Ovary (tissue), 9 donors: ENCODE data around the gene RHBDL2. TPM values are rescaled to one million over a fixed set of nuclear protein-coding genes. Genes with fewer than 3 reads are reported as not detected.

Source experiments
- DNase-seq, 5 donors: peaks; one replicate each; pipeline ENCODE4 v3.0.0-alpha.2; 2019 to 2020
- H3K27ac ChIP-seq, 2 donors: fragments of 200-600 bp; one replicate each; pipeline versions ENCODE4 v1.5.1 to v1.8.0; 2019 to 2022
- H3K27me3 ChIP-seq: fragments of 200-600 bp; one replicate; pipeline ENCODE4 v1.8.0; 2022
- H3K36me3 ChIP-seq: fragments of 200-600 bp; sonication (generic); one replicate; pipeline ENCODE4 v1.5.1; 2019
- H3K4me1 ChIP-seq: one replicate; pipeline ENCODE4 v1.8.1; 2013; ENCODE audit warnings: mild to moderate bottlenecking, moderate library complexity; ENCODE audit not compliant: insufficient read depth
- H3K4me3 ChIP-seq: fragments of 200-600 bp; sonication (generic); one replicate; pipeline ENCODE4 v1.5.1; 2017
- H3K9me3 ChIP-seq, 2 donors: fragments of 200-600 bp in 1 of 2; sonication (generic) in 1 of 2; one replicate each; pipeline versions ENCODE4 v1.5.1 to v1.8.1; 2013 to 2019; ENCODE audit warnings: mild to moderate bottlenecking in 1 of 2, moderate library complexity in 1 of 2
- EP300 ChIP-seq: sonication (generic); formaldehyde crosslinking; IDR thresholded peaks from one replicate; pipeline ENCODE4 v1.6.1; 2017; ENCODE audit warnings: antibody characterized with exemption
- POLR2A ChIP-seq: fragments of 450-650 bp; IDR thresholded peaks from one replicate; pipeline ENCODE4 v1.6.1; 2017; ENCODE audit warnings: antibody characterized with exemption, mild to moderate bottlenecking, moderate library complexity
- WGBS, 3 donors: extraction: QIAGEN DNeasy Blood & Tissue Kit in 1 of 3; methylation state at CpG; one replicate each; pipeline versions ENCODE4 v1.1.5 to v1.1.7; 2013 to 2017; 5-methylcytosine and 5-hydroxymethylcytosine counted together
- intact Hi-C, 4 donors: fragments of 100-400 bp; cut with DNase I; formaldehyde crosslinking; loops; one replicate each; pipeline versions ENCODE4 v1.11.0 to v1.15.1; 2022 to 2023
- polyA plus RNA-seq, 2 donors: library from polyadenylated mRNA; stranded (reverse); fragments of 200-250 nt in 1 of 2; fragments of 350-450 nt in 1 of 2; fragmentation: Illumina TruSeq in 1 of 2; extraction: RNeasy Lipid Tissue Mini Kit (QIAGEN cat#74804) in 1 of 2; gene quantifications; one replicate each; pipeline ENCODE4 v1.2.3, GENCODE V29; 2013 to 2014
- total RNA-seq, 7 donors: library from RNA; depleted of rRNA in 2 of 7; stranded (reverse); fragments of >200 nt in 2 of 7; fragmentation: NEBNext Ultra II Directional in 3 of 7; extraction: Animal tissue kit (Norgen Biotek cat#: 25700) in 3 of 7; gene quantifications; one replicate each; pipeline versions ENCODE4 v1.1.0 to v1.2.4, GENCODE V29; 2016 to 2023
- TF ChIP-seq, protein P1 (sequence below), 3 donors: fragments of 450-650 bp in 2 of 3; fragments of 200-600 bp in 1 of 3; IDR thresholded peaks; one replicate each; pipeline versions ENCODE4 v1.5.1 to v1.8.0; 2016 to 2022; ENCODE audit warnings: antibody characterized with exemption in 3 of 3, mild to moderate bottlenecking in 1 of 3
- donor health status: DM: no; HTN: no; CAD: no; lungs with moderate emphysema.
- donor health status: DM: no; HTN: no; CAD: no.
- donor health status: Bipolar disorder and iron deficiency.
- donor health status: DM: yes; HTN: yes; CAD: no.
- donor health status: DM: no; HTN: no; CAD: no.
- donor health status: DM: yes; HTN: yes; CAD: no.

The RHBDL2 gene
- total and polyA plus RNA-seq, 9 donors = 0.10 to 0.35 (median 0.24) TPM; not detected in 3

DNA sequence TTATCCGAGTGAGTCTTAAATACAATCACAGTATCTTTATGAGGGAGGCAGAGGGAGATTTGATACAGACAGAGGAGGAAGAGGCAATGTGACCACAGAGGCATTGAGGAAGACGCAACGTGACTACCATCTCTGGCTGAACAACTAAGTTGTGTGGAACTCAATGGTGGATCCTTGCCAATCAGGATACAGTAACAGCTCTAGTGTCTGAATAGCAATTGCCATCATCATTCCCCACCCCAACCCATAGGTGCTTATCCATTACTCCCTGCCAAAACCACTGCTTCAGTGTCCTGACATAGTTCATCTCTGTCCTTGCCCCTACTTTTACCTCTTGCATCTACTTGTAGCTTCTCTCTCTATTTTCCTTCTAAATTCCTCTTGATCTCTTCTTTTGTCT, 20.5 kb upstream of the RHBDL2 start:
- Histone ChIP-seq H3K36me3 (no peaks in the 10 kb centered on the region), H3K27ac (no peak overlapping the region), H3K27me3 (no peaks in the 10 kb centered on the region), H3K4me3 (no peak overlapping the region), H3K4me1 (no peaks in the 10 kb centered on the region), H3K9me3 (no peaks in the 10 kb centered on the region)
- WGBS, 3 donors = 76 to 80% (median 79%) methylated on average over 3 of the region's 3 CpGs
- no peak for DNase-seq
- intact Hi-C loops = no loop called here
- TF ChIP-seq, protein P1, sequence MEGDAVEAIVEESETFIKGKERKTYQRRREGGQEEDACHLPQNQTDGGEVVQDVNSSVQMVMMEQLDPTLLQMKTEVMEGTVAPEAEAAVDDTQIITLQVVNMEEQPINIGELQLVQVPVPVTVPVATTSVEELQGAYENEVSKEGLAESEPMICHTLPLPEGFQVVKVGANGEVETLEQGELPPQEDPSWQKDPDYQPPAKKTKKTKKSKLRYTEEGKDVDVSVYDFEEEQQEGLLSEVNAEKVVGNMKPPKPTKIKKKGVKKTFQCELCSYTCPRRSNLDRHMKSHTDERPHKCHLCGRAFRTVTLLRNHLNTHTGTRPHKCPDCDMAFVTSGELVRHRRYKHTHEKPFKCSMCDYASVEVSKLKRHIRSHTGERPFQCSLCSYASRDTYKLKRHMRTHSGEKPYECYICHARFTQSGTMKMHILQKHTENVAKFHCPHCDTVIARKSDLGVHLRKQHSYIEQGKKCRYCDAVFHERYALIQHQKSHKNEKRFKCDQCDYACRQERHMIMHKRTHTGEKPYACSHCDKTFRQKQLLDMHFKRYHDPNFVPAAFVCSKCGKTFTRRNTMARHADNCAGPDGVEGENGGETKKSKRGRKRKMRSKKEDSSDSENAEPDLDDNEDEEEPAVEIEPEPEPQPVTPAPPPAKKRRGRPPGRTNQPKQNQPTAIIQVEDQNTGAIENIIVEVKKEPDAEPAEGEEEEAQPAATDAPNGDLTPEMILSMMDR (IDR thresholded peaks at IDR 0.05) = no peak
- TF ChIP-seq POLR2A (no peak), EP300 (no peak)

- Histone ChIP-seq H3K4me1 (no peaks in the 10 kb centered on the region), H3K27ac (no peak overlapping the region), H3K36me3 (no peaks in the 10 kb centered on the region), H3K4me3 (no peak overlapping the region), H3K27me3 (no peaks in the 10 kb centered on the region), H3K9me3 (no peaks in the 10 kb centered on the region)
- no peak for DNase-seq
- WGBS, 3 donors = 90 to 93% (median 91%) methylated on average over 2 of the region's 2 CpGs
- TF ChIP-seq, protein P1 (IDR thresholded peaks at IDR 0.05) = no peak
- TF ChIP-seq EP300 = no peak
- intact Hi-C loops = no loop called here
Observed at GRCh38 chr1:38958967-38959366, 17.3 kb upstream of the RHBDL2 start.

- H3K27ac ChIP-seq = no peak overlapping the region
- TF ChIP-seq EP300 (no peak), POLR2A (no peak)
- TF ChIP-seq, protein P1 (IDR thresholded peaks at IDR 0.05) = no peak
- H3K4me1 ChIP-seq = no peaks in the 10 kb centered on the region
Observed at GRCh38 chr1:38953433-38953860, 11.8 kb upstream of the RHBDL2 start.

GRCh38 chr1:38950553-38950952, 8.9 kb upstream of the RHBDL2 start:
- H3K9me3 ChIP-seq = no peaks in the 10 kb centered on the region
- H3K4me1 ChIP-seq = no peaks in the 10 kb centered on the region
- H3K27ac ChIP-seq = no peak overlapping the region
- no peak overlapping the region for H3K4me3 ChIP-seq
- no peaks in the 10 kb centered on the region for H3K27me3 ChIP-seq
- WGBS, 3 donors = 39 to 58% (median 56%) methylated on average over 2 of the region's 2 CpGs
- no peaks in the 10 kb centered on the region for H3K36me3 ChIP-seq
- TF ChIP-seq POLR2A (no peak), EP300 (no peak)
- TF ChIP-seq, protein P1 (IDR thresholded peaks at IDR 0.05) = no peak
- intact Hi-C loops = no loop called here
- no peak for DNase-seq

More at GRCh38 chr1:38953433-38953860, 11.8 kb upstream of the RHBDL2 start:
- WGBS, 3 donors = 22 to 26% (median 25%) methylated on average over 4 of the region's 4 CpGs
- no peak overlapping the region for H3K4me3 ChIP-seq
- no peaks in the 10 kb centered on the region for H3K9me3 ChIP-seq
- H3K27me3 ChIP-seq = no peaks in the 10 kb centered on the region
- DNase-seq = no peak
- no peaks in the 10 kb centered on the region for H3K36me3 ChIP-seq
- intact Hi-C loops = no loop called here

- DNase-seq = no peak
- Histone ChIP-seq H3K27ac (no peak overlapping the region), H3K27me3 (no peaks in the 10 kb centered on the region), H3K36me3 (no peaks in the 10 kb centered on the region), H3K9me3 (no peaks in the 10 kb centered on the region), H3K4me1 (peaks cover 6% of the 10 kb centered on the region), H3K4me3 (no peak overlapping the region)
- intact Hi-C loops = no loop called here
- WGBS, 3 donors = 95 to 98% (median 96%) methylated on average over 4 of the region's 4 CpGs
- TF ChIP-seq POLR2A (no peak), EP300 (no peak)
- TF ChIP-seq, protein P1 (IDR thresholded peaks at IDR 0.05) = no peak
Observed at GRCh38 chr1:38944547-38944946, 2.9 kb upstream of the RHBDL2 start.
